Right forelimb (tissue), 1 donor: ENCODE measurements around the gene MTARC2.

Experiments
- DNase-seq: peaks from one replicate; pipeline ENCODE4 v3.0.0-alpha.2; 2018

MTARC2 gene

DNA sequence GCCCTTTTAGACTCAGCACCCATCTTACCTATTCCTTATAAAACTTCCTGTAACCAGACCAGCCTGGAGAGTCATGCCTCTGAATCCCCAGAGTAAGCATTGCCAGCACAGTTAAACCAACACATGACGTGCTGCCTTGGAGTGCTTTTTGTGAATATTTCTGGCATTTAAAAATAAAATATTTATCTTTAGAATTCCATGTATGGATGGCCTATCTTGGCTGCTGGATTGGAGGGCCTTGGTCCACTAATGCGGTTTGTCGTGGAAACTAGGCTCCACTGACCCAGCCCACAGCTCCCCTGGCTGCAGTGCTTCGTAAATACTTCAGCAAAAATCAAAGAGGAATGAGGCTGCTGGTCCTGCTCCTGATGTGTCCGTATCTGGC is 56.1 kb downstream of the MTARC2 start:
- no peak for DNase-seq

DNA sequence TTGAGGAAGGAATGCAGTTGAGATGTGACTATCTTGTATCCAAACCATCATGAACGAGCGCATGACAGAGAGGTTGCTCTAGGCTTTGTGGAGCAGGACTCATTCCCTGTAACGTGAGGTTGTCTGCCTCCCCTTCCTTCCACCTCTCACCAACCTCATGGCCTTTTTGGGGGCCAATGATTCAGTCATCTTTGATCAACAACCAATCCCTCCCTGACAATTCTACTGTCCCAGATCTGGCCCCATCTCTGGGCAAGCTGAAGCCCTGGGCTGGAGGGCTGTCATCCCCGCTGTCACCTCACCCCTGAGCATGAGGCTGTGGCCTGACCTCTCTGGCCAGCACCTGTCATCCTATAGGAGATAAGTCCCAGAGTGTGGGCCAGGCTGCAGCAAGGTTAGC is 58.3 kb downstream of the MTARC2 start:
- DNase-seq, result no peak

DNA sequence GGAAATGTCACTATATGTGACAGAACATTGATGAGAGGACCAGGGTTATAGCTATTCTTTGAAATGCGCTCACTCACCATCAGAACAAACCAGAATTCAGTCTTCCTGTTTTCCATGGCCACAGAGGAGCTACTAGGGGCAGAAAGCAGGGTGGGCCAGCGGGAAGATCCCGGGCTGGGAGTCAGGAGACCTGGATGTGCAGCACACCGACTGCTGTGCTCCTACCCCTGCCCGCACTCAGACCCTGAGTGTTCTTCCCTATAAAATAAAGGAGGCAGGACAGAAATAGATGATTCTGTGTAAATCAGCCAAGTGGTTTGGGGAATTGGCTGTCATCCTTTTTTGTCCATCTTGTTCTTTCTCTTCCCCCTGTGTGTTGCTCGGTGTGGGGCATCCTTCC is 59.6 kb downstream of the MTARC2 start:
- DNase-seq, result no peak

DNA sequence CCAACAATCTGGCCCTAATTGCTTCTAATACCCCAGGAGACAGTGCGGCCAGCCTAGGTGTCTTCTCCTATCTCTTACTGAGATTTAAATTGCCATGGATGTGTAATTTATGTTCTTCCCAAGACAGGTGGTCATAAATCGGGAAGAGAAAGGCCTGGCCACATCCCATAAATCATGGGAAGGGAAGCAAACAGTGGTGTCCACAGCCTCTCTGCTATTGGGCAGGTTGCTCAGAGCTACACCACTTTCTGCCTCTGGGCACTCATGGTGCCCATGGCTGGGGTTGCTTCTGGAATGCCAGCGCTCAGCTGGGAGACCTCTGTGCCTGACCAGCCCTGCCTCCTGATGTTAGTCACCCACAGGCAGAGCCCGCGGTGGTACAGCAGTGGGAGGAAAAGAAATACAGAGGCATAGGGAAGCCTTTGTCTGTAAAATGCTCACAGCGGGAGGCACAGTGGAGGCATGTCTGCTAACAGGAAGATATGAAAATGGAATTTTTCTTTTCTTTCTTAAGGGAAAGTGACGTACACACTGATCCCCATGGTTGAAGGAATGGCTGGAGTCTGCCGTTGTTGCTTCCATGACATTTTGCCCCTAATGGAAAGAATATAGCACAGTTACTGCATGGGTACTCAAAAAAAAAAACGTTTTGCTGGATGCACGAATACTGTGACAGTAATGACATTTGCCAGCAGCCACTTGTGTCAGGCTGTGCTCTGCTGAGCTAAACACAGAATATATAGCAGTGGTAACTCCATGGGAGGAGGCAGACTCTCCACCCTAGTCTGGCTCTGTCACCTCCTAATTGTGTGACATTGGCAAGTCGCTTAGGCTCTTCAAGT is 60.4 kb downstream of the MTARC2 start:
- DNase-seq, result no peak

DNA sequence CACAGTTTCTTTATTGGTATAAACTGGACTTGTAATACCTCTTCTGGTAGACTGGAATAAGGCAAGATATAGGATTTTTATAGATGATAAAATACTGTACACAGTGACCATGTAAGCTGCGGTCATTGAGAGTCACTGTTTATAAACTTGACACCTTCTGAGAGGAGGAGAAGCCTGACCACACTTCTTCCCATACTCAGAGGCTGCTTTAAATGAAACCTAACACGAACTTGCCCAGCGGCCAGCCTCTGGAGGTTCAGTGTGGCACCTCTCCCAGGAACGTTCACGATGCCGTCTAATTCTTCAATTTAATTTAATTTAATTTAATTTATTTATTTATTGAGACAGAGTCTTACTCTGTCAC is 61.0 kb downstream of the MTARC2 start:
- no peak for DNase-seq

DNA sequence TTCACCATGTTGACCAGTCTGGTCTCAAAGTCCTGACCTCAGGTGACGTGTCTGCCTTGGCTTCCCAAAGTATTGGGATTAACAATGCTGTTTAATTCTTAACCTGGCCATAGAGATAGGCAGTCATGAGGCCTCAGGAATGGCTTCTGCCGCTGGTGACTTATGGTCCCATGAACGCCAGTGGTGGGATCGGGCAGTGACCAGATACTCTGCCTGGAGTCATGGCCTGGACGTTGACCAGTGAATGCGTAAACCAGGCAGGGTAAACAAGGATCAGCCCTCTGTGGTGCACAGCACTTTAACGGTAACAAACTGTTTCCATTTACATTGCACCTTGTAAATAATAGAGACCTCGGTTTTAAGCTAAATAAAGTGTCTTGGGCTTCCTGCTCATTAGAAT is 61.6 kb downstream of the MTARC2 start:
- DNase-seq, result no peak

DNA sequence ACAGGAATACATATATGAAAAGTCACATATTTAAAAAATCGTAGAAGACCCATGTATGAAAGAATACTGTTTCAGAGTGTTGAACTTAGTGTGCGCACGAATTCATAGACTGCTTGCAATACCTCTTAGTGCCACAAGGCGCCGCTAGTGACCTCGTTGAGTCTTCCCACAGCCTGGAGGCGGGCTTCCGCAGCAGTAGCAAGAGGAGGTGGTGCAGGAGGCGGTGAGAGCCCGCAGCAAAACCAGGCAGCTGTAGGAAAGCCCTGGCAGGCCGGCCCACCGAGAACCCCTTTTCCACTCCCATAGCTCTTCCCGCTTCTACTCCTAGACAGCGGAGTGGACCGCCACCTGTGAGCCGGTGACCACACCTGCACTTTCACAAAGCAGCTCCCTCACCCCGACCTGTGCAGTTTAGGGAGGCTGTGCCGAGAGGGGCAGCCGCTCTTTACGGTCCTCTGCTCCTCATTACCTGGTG is 62.1 kb downstream of the MTARC2 start:
- peak; percentile 83 for DNase-seq

DNA sequence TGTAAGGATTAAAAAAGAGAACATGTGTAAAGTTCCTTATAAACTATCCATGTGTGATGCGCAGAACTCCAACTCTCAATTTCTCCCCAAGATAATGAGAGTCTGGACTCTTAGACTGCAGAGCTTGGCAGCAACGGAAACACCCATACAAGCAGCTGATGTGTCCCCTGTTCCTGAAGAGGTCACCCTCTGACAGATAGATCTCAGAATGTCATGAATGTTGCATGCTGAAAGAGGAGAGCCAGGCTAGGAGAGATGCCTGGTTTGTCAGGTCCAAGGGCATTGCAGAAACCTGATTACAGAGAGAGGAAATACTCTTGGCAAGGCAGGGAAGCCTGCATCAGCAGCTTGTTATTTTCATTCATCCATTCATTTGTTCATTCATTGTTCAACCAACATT is 62.8 kb downstream of the MTARC2 start:
- no peak for DNase-seq

DNA sequence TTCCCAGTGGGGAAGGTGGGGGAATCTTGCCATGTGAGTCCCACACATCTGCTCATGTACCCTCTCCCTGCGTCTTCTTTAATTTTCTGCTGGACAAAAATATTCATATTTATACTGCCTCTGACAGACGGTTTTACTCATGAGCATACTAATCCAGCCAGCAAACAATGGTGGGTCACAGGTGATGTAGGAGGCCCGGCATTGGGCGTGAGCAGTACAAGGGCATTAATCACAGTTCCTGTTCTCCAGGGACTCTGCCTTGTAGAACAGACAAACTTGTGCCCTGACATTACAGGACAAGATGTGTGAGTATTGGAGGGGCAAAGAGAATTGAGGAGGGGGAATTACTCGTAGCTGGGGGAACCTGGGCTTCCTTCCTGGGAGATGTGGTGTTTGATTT is 63.6 kb downstream of the MTARC2 start:
- no peak for DNase-seq

DNA sequence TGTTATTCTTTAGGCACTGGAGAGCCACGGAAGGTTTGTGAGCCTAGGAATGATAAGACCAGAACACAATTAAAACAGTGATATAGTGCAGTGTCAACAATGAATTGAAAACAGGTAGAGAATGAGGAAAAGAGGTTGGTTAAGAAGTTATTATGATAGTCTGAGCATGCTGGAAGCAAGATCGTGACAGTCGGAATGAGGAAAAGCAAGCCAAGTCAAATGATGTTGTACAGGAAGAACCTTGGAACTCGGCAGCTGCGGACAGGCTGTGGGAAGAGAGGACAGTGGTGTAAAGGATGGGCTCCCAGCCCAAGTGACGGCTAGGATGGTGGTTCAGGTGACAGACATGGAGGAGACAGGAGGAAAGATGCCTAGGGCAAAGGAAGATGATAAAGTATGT is 64.2 kb downstream of the MTARC2 start:
- no peak for DNase-seq

DNA sequence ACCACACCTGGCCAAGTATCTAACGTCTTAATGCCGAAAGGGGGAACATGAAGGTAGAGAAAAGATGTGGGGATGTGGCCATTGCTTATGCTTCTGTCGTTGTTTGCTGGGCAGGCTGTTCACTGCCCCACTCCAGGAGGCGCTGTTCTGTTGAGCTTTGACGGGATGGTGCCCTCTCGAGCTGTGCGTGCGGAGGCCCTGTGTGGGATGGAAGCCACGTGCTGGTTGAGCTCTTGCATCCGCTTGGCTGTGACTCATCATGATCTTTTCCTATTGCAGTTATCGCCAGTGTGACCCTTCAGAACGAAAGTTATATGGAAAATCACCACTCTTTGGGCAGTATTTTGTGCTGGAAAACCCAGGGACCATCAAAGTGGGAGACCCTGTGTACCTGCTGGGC is 64.9 kb downstream of the MTARC2 start:
- no peak for DNase-seq

DNA sequence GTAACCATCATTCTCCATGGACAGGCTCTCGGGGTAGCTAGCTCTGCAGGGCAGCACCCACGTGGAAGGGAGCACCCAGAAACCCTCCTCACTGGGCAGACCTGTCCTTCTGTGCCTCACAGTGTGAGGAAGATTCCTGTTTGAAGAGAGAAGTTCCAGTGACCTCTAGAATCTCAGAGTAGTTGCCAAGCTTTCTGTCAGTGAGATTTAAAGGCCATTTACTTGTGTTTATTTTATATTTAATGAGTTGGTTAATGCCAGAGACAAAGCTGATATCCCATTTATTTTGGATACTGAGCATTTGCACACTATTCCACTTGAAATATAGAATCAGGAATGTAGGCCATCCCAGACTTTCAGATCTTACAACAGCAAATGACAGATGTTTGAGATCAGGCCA is 67.3 kb downstream of the MTARC2 start:
- no peak for DNase-seq

DNA sequence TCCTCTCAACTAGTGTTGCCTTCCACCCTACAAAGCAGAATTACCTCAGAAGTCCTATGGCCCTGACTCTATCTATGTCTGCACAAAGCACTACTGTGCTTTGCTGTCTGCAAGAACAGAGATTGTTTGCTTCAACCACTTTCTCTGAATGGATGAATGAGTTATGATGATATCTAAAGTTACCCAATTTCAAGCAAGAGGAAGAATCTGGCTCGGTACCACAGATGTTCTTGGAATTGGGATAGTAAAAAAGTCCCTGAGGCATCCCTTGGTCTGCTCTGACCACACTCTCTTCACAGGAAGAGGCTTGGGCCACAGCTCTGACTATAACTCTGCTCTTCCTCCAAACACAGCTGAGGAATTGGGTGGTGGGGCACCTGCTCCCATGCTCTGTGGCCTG is 69.8 kb downstream of the MTARC2 start:
- no peak for DNase-seq

DNA sequence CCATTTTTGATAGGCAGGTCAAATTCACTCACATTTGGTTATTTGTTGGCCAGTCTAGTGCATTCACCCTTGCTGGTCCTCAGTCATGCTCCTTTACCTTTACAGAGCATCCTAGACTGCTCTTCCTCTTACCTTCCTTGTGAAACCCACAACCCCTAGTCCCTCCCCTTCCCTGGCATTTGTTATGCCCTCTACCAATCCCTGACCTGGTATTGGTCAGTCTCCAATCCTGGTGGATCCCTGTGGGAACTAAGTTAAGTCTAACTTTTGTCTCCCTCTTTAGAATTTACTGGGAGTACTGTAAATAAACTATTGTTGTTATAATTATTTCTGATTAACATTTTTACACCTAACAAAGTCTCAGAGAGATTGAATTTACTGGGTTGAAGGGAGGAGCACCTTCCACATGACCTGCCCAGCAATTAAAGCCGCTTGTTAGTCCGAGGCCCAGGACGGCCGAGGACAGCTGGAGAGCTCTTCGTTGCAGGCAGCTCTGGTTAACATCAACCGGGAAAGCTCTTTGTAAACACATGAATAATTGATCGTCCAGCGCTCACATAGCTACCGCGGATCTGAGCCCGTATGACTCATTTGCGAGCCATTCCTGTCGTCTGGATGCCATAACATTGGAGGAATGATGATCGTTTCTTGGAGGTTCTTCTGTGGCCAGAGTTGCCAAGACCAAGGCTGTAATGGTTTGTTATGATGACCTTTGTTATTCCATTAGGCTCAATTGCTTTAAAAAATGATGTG is 70.5 kb downstream of the MTARC2 start:
- no peak for DNase-seq

DNA sequence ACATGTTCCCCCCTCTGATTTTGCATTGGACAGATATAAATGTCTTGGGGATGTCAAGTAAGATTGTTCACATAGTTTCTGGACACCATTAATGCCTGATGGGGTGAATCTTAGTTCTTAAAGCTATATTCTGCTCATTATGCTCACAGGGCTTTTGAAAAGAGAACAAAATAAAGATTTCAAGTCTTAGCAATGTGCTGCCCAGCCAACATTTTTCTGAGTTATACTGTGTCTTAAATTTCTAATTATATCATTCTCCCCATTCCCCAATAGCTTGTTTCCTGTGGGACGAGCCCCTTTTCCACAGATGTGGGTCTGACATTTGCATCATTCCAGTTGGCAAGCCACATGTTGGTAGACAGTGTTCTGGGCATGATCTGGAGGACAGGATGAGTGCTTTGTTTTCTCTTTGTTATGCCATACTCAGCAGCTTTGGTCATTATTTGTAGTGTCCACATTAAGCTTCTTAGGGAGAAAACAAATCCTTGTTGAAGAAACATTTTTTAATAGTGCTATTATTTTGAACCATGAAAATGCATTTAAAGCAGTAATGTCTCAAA is 71.4 kb downstream of the MTARC2 start:
- no peak for DNase-seq

DNA sequence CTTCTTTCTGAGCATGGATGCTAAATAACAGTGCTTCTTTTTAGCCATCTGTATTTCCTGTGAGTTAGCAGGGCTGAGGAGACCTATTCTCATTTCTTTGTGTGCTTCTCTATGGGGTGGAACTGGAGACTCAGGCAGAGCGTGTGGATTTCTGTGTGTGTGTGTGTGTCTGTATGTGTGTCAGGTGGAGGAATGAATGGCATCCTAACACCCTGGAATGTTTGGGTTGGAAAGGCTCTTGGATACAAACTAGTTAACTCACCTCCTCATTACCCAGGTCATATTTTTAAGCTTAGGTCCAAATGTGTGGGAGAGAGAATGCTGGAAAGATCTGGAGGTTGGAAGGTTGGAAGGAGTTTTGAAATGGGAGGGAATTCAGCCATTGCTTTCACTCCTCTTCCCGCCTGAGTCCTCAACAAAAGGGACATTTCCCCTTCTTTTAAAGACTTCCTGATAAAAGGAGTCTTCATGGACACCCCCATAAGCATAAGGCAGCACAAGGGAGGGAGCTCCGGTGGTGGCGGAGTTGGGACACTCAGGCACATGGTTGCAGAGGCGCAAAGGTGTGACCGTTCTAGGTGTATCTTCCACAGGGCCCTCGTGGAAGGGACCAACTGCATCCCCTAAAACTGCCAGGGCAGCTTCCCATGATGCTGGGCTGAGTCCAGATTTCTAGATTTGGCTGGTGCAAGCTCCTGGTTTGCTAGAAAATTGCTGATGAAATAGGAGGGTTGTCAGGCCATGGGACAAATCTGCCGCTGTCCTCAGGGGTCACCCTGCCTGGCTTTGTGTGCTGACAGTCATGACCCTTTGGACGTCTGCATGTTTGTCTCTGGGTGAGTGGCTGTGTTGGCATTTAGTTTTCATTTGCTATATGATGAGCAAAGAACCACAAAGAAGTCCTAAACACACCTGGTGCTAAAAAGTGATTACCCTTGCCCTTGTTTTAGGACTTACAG is 76.2 kb downstream of the MTARC2 start:
- DNase-seq, result no peak

DNA sequence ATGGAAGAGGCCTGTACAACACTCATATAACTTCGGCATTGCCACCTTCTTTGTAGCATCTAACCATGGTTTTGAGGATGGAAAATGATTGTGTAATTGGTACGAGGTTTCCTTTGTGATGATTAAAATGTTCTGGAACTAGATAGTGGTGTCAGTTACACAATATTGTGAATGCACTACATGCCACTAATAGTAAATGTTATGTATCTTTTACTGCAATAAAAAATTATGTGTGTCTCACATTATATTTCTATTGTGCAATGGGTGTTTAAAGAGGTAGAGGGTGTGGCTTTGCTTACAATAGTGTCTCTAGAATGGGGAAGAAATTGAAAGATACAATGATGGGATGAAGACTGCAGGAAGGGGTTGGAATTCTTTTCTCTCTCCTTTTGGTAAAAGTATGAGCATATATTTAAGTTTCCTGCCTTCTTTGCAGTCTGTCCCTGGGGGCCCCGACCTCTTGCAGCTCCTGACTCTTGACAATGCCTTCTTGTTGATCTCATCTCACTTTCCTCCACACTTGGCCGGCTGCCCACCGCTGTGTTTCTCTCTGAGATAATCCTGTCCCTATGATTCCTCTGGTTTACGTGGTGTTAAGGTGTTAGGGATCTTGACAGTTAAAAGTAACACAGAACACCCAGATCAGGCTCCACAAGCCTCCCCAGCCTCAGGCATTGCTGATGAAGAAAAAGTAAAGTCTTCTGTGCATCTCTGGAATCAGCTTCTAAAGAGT is 77.9 kb downstream of the MTARC2 start:
- no peak for DNase-seq

DNA sequence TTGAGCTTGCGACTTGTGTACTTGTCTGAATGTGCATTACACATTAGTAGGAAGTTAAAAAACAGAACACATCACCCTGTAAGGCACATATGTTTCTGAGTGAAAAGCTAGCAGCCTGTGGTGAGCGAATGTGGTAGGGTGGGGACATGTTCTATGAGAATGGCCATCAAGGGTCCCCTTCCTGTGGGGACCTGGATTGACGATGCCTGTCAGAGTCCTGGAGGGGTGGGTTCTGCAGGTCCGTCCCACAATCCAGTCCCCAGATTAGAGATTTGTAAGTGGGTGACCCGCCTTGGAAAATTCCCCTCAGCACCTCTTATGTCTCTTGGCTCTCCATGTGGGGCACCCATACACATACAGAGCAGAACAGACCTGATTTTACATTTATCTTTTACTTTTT is 78.6 kb downstream of the MTARC2 start:
- no peak for DNase-seq

DNA sequence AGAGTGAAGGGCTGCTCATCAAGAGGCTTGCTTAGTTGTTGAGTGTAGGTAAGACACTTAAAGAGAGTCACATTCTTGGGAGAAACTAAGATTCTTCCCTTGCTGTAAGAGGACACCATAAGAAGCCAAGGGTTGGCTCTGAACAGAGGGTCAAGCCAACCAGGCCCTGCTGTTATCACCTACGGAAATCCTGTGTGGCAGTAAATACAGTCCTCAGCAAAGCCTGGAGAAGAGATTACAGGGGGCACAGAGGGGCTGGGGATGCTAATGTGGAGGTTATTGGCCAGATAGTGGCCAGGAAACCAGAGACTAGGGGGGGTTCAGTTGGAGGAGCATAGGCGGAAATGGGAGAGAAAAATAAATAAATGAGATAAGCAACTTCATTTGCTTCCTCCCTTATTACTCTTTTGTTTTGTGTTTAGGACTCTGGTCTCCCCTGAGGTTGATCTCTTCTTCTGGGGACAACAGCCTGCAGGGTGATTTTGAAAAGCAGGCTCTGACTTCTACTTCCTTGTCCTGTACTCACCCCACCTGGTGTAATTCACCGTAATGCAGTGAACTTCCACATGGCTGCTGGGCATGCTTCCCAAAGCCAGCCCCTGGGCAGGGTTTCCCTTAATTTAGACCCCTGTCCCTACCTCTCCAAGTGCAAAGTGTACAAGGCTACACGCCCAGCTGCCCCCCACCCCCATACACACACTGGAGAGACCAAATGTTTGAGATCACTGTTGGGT is 79.5 kb downstream of the MTARC2 start:
- DNase-seq, result no peak

DNA sequence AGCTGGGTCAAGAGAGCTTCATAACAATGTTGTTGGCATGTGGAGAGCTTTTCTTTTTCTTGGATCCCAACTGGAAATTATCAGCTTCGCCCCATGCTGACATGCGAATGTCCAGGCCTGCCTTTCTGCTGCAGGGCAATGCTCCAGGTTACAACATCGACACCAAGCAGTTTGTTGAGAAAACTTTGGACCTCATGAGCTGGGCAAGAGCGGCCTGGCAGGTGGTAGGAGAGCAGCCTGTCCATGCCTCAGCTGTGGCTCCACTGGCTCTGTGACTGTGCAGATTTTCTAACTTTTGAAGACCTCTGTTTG is 80.0 kb downstream of the MTARC2 start:
- DNase-seq, result no peak

DNA sequence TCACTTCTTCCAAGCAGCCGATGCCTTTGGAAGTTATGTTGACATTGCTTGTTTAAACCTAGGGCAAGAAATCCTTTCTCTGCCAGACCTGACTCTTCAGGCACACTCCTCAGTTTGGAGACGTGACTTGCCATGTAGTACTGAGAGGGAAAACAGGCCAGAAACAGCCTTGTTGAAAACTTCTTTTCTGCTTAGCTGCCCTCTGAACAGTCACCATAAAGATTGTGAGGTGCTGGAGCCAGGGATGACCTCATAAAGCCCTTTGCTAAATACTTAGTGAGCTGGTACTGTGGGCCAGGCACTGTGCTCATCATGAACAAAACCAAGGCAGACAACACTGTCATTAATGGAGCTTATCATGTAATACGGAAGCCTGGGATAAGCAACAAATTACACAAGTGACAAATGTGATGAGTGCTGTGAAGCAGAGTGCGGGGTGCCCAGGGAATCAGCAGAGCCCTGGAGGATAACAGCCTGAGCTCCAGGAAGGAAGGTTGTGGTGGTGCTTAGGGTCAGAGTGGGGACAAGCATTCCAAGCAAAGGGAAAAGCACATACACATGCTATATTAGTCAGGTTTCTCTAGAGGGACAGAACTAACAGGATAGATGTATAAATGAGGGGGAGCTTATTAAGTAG is 80.9 kb downstream of the MTARC2 start:
- DNase-seq, result no peak
